GM12875 (cell line): Measurements from ENCODE around the gene CD34.

Experiments
- H3K4me3 ChIP-seq: one replicate; pipeline ENCODE4 v1.5.1; 2011; ENCODE audit warnings: low read depth, low read length, control low read depth
- CTCF ChIP-seq: IDR thresholded peaks from 2 replicates; pipeline ENCODE4 v1.5.1; 2011; ENCODE audit warnings: low read depth, mild to moderate bottlenecking, control low read depth, inconsistent platforms, low read length, moderate library complexity, borderline replicate concordance; ENCODE audit not compliant: insufficient read depth

The CD34 gene

GRCh38 chr1:207833956-207834660, 76.8 kb downstream of the CD34 start:
- no peak for TF ChIP-seq CTCF
- H3K4me3 ChIP-seq = no peak overlapping the region

GRCh38 chr1:207833381-207833780, 77.5 kb downstream of the CD34 start:
- no peak for TF ChIP-seq CTCF
- no peak overlapping the region for H3K4me3 ChIP-seq

- H3K4me3 ChIP-seq = no peak overlapping the region
- no peak for TF ChIP-seq CTCF
These were observed 78.1 kb downstream of the CD34 start for GRCh38 chr1:207832796-207833195.

GRCh38 chr1:207831517-207832327, 79.2 kb downstream of the CD34 start:
- TF ChIP-seq CTCF = no peak
- H3K4me3 ChIP-seq = no peak overlapping the region
